Activated CD4-positive, CD25-positive, alpha-beta regulatory T cell treated with anti-CD3 and anti-CD28 coated beads, Interleukin-2, amount 50 U/mL, for 24 hours (primary cell): Measurements from ENCODE around the gene WFDC2.
"Not testable (repeated sequence)": the region's sequence is repeated elsewhere in the genome, so short reads cannot be mapped to it uniquely, and the experiment has no call there.

Experiments used
- ATAC-seq, 2 donors: fragments of 150-1000 bp; cut with Tn5 transposase; one replicate each; pipeline ENCODE4 v1.10.0; 2021; ENCODE audit warnings: mild to moderate bottlenecking in 1 of 2, moderate library complexity in 1 of 2

The WFDC2 gene

DNA sequence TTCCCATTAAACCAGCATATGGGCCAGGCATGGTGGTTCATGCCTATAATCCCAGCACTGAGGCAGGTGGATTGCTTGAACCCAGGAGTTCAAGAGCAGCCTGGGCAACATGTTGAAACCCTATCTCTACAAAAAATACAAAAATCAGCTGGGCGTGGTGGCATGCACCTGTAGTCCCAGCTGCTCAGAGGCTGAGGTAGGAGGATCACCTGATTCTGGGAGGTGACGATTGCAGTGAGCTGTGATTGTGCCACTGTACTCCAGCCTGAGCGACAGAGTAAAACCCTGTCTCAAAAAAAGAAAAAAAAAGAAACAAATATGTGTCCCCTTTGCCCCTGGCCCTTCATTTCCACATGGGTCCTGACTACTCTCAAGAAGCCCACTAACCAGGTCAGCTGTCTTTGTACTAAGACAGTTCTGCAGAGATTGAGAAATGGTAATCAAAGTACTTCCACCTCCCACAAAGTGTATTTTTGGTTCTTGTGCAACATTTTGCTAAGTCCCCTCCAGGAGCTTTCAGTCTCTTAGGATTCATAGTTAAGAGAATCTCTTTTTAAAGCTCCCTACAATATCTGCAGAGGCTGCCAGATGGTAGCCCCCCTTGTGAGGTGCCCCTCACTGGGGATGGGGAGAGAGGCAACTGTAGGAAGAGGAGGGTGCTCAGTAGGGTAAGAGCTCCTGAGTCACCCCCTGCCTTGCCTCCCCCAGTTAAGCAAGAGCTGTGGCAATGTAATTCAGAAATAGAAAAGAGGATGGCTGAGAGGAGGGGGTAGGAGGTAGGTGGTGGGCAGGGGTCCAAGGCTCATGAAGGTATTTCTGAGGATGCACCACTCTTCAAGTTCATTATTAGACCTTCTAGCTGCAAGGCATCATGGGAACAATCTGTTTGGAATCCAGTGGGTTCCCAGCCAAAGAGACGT, 16.5 kb upstream of the WFDC2 start:
- no peak for ATAC-seq

DNA sequence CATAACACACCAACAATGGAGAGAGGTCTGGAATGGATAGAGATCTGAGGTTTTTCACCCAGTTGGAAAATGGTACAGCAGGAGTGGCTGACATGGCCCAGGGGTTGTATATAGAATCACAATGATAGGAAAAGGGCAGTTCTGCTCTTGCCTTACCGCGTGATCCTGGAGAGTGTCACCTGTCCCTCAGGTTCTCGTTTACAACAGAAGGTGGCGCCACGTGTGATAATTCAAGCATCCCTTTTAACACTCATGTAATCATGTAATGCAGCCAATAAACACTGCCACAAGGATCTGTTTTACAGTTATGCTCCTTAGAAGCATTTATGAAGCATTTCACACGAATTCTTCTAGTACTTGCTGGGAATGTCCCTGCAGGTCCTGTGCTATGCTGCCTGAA, 12.9 kb upstream of the WFDC2 start:
- ATAC-seq: no peak

DNA sequence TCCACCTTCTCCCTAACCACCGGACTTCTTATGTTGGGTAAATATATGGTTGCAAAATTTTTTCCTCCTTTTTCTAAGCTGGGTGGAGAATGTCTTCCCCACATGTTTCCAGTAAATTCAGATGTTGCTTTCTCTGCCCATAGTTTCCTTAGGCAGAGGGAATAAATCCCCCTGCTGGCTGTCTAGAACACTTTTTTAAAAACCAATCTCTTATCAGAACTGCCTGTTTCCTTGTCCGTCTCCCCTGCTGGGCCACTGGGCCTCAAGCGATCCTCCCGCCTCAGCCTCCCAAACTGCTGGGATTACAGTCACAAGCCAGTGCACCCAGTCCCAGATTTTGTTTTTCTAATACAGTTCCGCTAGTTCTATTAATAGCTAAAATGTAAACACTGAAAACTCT, 9.9 kb upstream of the WFDC2 start:
- no peak for ATAC-seq

DNA sequence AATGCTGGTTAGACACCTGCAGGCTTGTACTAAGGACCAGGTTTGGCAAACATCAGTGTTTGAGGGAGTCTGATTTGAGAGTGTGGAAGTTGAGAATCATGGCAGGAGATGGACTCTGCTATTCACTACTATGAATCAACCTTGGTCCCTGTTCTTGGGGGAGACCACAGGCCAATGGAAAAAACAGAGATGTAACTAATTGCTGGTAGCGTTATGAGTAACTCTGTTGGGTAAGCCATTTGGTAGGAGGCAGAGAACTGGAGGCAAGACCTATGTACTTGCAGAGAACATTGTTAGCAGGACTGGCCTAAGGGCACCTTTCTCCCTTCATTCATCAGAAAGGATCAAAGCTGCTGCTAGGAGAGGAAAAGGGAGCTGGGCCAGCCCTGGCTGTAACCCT, 8.3 kb upstream of the WFDC2 start:
- ATAC-seq: peak in 1 of 2 donors; percentile 10

DNA sequence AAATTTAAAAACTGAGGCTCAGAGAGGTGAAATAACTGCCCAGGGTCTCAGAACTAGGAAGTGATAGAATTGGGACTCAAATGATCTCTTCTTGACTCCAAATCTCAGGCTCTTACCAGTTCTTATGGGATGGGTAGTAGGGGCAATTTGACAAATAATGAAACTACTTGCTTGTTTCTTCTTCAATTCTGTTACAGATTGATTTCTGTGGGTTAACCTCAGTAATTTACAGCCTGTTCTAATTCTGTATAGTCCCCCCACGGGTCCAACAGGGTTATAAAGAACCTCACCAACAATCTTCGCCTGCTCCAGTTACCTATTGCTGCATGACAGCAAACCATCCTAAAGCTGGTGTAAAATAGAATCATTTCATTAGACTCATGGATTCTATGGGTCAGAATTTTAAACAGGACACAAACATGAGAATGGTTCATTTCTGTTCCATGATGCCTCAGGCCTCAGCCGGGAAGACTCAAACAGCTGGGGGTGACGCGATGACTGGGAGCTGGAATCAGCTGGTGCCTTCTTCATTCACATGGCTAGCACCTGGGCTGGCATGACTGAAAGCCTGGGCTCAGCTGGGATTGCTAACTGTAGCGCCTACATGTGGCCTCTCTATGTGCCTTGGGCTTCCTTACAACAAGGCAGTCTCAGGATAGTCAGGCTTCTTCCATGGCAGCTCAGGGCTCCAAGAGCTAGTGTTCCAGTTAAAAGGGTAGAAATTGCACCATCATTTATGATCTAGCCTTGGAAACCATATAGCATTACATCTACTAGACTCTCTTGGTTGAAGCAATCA, 6.6 kb upstream of the WFDC2 start:
- ATAC-seq: no peak

DNA sequence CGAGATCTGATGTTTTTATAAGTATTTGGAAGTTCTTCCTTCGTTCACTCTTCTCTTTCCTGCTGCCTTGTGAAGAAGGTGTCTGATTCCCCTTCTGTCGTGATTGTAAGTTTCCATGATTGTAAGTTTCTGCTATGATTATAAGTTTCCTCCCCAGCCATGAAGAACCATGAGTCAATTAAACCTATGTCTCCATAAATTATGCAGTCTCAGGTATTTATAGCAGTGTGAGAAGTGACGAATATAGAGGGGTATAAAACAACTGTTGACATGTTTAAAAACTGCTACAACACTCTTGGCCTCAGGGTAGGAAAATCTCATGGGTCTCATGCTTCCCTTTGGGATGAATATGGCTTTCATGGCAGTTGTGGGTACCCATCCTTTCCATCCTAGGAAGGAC, 5.8 kb upstream of the WFDC2 start:
- peak; percentile 21 to 55 for ATAC-seq

DNA sequence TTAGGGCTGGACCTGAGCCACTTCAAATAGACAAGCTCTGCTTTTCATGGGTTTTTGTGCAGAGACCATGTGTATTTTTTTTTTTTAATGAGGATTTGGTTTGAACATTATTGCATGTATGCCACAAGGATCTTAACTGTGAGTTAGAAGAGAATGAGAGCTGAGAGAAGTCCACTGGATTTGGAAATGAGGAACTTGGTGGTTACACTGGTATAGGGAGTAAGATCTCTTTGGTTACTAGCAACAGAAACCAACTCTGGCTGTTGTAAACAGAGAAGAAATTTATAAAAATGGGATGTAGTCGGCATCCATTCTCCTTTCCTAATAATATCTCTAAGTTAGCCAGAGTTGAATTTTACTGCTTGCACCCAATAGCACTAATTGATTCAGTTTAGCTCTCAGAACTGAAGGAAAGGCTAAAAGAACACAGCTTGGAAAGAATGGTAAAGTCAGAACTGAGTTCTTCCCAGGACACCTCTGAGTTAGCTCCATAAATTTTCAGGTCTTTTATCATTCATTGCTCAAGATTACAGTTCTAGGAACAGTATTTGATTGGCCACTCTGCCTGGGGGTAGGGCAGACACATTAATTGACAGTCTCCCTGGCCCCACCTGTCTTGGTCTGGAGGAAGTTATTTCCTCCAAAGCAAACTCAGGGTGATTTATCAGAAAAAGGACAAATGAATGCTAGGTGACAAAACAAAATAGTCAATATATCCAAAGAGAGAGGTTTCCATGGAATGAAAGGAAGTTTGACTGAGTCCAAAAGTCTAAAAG, 3.9 kb upstream of the WFDC2 start:
- ATAC-seq: no peak

DNA sequence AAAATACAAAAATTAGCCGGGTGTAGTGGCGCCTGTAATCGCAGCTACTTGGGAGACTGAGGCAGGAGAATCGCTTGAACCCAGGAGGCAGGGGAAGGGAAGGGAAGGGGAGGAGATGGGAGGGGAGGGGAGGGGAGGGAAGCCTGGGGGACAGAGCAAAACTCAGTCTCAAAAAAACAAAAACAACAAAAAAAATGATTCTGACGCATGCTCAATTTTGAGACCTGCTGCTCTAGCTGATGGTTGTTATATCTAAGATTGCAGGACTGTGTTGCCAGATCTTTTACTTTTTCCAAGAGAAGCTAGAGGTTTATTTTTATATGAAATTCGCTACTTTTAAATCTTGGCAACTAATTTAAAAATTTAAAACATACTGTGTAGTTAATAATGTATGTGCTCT, 2.4 kb upstream of the WFDC2 start:
- ATAC-seq: no peak

DNA sequence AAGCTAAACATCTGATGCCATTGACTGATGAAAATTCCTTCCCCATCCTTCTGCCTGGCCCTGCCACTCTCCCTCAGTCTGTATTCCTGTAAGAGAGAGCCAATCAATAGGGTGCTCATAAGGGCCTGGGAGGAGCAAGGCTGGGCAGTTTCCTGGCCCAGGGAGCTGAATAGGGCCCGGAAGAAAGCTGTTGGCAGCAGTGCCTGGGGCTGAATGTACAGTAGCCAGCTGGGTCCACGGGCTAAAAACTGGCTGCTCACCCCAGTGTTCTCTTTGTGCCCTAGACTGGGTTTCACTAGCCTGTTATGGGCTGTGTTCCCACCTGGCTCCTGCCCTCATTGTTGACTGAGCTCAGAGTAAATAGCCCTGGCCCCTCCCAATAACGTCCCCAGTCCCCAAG, 1.7 kb upstream of the WFDC2 start:
- no peak for ATAC-seq

DNA sequence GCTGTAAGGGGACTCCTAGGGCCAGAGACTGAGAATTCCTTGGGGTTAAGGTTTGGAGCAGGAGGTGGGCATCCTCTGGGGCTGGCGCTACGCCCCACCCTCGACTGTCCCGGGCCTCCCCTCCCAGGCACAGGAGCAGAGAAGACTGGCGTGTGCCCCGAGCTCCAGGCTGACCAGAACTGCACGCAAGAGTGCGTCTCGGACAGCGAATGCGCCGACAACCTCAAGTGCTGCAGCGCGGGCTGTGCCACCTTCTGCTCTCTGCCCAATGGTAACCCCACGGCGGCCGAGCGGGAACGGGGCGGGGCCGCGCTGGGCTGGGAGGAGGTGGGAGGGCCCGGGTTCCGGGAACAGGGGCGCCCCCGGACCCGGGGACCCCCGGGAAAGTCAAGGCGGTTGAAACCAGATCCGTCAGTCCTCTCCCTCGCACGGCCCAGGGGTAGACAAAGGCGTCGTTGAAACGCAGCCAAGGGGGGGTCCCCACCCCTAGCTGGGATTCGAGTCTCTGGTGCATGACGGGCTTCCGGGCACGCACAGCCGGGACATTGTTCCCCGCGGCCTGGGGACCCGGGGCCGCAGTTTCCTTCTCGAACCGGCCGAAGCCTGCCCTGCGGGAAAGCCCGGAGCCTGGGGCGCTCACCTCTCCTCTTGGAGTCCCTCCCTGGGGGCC, 844 bp downstream of the WFDC2 start:
- peak; percentile 44 to 56 for ATAC-seq

DNA sequence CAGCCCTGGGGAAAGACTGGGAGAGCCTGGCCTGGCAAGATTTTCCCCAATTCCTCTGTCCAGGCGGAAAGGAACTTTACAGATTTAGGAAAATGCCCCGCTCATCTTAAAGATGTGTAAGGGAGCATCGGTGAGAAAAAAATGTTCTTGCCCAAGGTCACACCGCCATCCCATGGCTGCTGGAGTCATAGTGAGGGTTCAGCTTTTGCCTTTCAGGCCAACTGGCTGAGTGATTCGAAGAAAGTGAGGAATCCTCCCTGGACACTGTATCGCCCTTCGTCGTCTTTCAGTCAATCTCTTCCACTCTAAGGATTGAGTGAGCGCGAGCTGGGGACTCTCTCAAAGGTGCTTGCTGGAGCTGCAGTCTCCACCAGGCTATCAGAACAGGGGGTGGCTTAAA, 1.4 kb downstream of the WFDC2 start:
- no peak for ATAC-seq

DNA sequence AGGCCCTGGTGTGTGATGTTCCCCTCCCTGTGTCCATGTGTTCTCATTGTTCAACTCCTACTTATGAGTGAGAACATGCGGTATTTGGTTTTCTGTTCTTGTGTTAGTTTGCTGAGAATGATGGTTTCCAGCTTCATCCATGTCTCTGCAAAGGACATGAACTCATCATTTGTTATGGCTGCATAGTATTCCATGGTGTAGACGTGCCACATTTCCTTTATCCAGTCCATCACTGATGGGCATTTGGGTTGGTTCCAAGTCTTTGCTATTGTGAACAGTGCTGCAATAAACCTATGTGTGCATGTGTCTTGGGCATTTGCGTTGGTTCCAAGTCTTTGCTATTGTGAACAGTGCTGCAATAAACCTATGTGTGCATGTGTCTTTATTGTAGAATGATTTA, 2.7 kb downstream of the WFDC2 start:
- ATAC-seq: not testable (repeated sequence)

DNA sequence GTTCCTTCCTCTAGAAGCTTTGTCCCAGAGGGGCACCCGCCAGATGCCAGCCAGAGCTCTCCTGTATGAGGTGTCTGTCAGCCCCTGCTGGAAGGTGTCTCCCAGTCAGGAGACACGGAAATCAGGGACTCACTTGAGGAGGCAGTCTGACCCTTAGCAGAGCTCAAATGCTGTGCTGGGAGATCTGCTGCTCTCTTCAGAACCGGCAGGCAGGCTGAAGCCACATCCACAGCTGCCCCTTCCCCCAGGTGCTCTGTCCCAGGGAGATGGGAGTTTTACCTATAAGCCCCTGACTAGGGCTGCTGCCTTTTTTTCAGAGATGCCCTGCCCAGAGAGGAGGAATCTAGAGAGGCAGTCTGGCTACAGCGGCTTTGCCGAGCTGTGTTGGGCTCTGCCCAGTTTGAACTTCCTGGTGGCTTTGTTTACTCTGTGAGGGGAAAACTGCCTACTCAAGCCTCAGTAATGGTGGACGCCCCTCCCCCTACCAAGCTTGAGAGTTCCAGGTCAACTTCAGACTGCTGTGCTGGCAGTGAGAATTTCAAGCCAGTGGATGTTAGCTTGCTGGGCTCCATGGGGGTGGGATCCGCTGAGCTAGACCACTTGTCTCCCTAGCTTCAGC, 8.1 kb downstream of the WFDC2 start:
- not testable (repeated sequence) for ATAC-seq

DNA sequence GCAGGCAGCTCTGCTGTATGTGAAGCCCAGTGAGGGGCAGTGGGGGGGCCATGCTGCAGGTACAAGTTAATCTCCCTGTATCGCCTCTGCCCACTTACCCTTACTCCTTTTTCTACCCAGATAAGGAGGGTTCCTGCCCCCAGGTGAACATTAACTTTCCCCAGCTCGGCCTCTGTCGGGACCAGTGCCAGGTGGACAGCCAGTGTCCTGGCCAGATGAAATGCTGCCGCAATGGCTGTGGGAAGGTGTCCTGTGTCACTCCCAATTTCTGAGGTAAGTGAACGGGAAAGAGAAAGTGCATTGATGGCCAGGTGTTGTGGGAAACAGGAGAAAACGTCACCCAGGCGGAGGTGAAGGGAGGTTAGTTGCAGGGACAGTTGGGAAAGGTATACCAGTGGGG, 10.3 kb downstream of the WFDC2 start:
- ATAC-seq: no peak

DNA sequence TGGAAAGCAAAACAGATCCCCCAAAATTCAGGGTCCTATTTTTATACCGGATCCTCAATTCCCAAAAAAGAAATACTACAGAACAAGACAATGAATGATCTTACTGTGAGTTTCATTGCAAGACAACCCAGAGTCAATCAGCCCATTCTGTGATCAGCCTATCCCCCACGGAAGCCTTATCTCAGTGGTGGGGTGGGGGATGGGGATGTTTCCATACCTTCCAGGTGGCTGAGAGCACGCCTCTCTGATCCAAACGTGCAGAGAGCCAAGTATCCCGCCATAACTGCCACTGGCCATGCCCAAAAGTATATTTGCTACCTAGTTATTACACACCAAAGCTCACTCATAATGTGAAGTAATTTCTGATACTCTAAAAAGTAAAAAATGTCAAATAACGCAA, 15.1 kb downstream of the WFDC2 start:
- no peak for ATAC-seq

DNA sequence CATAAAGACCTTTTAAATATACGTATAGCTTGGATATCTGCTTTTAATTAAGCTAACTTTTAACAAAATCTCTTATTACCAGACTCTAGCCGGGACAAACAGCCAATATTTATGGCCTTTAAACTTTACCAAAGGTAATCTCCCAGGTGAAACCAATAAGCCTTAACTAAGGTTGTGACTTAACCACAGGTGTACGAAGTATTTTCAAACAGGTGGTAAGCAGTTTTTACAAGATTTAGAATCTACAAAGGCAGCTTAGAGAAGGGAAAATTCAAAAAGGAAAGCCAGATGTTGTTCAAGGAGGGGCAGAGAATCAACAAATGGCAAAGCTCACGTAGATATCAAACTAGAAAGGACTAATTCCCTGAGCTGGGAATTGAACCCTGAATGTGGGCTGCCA, 15.8 kb downstream of the WFDC2 start:
- ATAC-seq: no peak

DNA sequence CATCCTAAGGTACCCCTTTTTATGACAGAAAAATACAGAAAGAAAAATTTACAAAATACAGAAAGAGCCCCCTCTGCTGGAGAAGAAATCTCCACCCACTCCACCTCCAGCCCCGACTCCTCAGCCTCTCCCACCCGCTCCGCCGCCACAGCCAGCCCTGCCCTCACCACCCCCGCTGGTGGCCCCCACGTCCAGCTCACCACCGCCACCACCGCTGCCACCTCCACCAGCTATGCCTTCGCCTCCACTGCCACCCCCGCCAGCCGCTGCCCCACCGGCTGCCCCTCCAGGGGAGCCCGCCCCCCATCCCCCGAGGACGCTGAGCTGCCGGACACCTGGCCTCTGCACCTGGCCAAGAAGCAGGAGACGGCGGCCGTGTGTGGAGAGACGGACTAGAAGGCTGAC, 17.7 kb downstream of the WFDC2 start:
- no peak for ATAC-seq

DNA sequence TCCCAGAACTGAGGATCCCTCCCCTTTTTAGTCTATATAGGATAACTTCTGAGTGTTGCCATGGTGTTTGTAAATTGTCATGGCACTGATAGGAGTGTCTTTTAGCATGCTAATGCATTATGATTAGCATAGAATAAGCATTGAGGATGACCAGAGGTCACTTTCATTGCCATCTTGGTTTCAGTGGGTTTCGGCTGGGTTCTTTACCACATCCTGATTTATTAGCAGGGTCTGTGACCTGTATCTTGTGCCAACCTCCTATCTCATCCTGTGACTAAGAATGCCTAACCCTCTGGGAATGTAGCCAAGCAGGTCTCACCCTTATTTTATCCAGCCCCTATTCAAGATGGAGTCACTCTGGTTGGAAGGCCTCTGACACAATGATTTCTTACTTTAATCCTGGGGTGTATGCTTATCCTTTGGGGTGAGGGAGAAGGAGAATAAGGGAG, 19.6 kb downstream of the WFDC2 start:
- no peak for ATAC-seq

DNA sequence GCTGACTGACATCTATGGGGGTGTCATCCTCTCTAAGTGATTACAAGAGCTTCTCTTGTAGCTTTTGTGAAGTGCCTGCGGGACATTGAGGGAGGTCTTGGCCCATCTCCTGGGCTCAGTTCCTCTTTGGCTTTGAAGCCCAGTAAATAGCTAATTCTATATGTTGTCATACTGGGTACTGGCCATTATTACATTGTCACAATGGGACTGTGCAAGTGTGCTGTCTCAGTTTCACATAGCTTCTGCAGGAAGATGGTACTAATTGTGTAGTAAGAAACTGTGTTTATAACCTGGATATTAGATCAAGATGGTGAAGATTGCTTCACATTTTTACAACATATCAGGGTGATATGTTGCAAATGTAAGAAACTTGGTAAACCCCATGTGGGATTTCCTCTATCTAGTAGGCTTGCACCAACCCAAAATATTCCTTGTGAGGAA, 26.0 kb downstream of the WFDC2 start:
- no peak for ATAC-seq

DNA sequence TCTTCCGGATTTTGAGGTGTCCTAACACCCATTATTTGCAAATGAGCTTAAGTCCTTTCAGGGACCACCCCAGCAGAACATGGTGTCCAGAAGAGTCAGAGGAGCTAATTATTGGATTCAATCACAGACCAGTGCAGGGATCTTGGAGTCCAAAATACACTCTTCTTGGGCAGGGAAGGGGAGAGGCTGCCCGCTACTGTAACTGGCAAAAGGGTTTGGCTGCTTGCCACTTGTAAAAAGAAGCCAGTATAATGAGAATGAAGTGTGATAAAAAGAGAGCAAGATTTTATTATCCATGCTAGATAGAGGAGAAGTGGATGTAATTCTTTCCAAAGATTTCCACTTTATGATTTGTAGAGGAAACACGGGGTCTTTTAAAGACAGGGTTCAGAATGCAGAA, 26.6 kb downstream of the WFDC2 start:
- no peak for ATAC-seq

DNA sequence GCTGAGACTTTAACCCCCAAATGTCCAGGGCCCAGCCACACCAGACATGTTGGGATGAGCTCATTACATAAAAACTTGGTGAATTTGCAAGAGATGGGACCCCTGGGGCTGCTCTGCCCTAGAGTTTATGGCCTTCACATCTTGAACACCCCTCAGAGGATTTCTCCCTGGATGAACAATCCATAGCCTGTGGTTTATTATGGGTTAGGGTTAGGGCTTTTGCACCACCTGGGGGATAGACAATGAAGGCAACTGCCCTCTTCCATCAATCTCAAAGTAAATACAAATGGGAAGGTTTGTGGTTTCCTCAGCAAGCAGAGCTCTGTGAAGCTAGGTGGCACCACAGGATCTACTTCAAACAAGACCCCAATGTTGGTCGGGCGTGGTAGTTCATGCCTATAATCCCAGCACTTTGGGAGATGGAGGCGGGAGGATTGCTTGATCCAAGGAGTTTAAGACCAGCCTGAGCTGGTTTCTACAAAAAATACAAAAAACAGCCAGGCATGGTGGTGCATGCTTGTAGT, 28.5 kb downstream of the WFDC2 start:
- no peak for ATAC-seq

DNA sequence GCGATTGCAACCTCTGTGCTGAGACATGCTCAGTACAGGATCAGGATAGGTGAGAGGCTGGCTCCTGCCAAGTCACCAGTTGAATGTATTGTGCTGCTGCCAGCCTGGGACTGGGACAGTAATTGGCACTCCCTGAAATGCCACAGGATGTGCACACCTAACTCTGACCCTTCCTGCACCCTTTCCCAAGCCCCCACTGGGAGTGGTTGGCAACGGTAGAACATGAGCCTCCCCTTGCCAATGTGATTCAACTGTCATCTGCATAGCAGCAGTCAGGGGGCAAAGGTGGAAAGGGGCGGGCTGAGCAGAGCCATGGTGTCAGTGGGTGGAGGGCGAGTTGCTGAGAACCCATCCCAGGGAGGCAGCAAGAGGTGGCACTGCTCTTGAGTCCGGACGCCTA, 30.5 kb downstream of the WFDC2 start:
- no peak for ATAC-seq
